ENCODE results near the gene UBE2M. TPM values are rescaled to one million over a fixed set of nuclear protein-coding genes. Genes with fewer than 3 reads are reported as not detected.

The UBE2M gene
- total RNA-seq, 1 donor from 2014 or later: 175 TPM

- intact Hi-C loops (cut with micrococcal nuclease): no loop called here
- peaks cover 4% of the 10 kb centered on the region for H3K9me3 Mint-ChIP-seq
- DNase-seq: peak; percentile 95
- peak overlapping the region; percentile 99 for H3K27ac Mint-ChIP-seq
- H3K27me3 Mint-ChIP-seq: peaks cover 3% of the 10 kb centered on the region
- H3K4me3 Mint-ChIP-seq: peak overlapping the region; percentile 95
- peaks cover 47% of the 10 kb centered on the region for H3K4me1 Mint-ChIP-seq
- H3K36me3 Mint-ChIP-seq (ENCODE audit: low read depth): peaks cover 12% of the 10 kb centered on the region
These were observed 17.0 kb upstream of the UBE2M start for GRCh38 chr19:58575183-58576041.

GRCh38 chr19:58573658-58574164 is 15.3 kb upstream of the UBE2M start:
- intact Hi-C loops (cut with micrococcal nuclease): loop anchor here (1.0 kb wide), 5 partner anchors 14 to 268 kb away; partner anchors contain the start of genes ERVK3-1, TRIM28, ZBTB45 and ZNF324
- H3K9me3 Mint-ChIP-seq: peaks cover 4% of the 10 kb centered on the region
- DNase-seq: no peak
- H3K4me1 Mint-ChIP-seq: peaks cover 40% of the 10 kb centered on the region
- peak overlapping the region; percentile 99 for H3K27ac Mint-ChIP-seq
- H3K36me3 Mint-ChIP-seq (ENCODE audit: low read depth): peaks cover 25% of the 10 kb centered on the region
- peaks cover 3% of the 10 kb centered on the region for H3K27me3 Mint-ChIP-seq
- H3K4me3 Mint-ChIP-seq: peak overlapping the region; percentile 95

- Mint-ChIP-seq H3K4me1 (peaks cover 37% of the 10 kb centered on the region), H3K27me3 (peaks cover 3% of the 10 kb centered on the region), H3K27ac (peak within 1 kb of the TSS; percentile 99), H3K9me3 (peaks cover 4% of the 10 kb centered on the region), H3K36me3 (ENCODE audit: low read depth) (peaks cover 30% of the 10 kb centered on the region), H3K4me3 (peak within 1 kb of the TSS; percentile 95)
- intact Hi-C loops (cut with micrococcal nuclease): loop anchor here (1.0 kb wide), 5 partner anchors 14 to 268 kb away; partner anchors contain the start of genes ERVK3-1, TRIM28, ZBTB45 and ZNF324
- DNase-seq: peak; percentile 100
These were observed 14.6 kb upstream of the UBE2M start, which contains the start of gene MZF1 for GRCh38 chr19:58572818-58573657. Gene MZF1, minus strand, starts transcription at chr19:58573335. Its CDS starts 1,946 bp downstream, at chr19:58571389.

GRCh38 chr19:58572026-58572817 is 13.8 kb upstream of the UBE2M start:
- H3K36me3 Mint-ChIP-seq (ENCODE audit: low read depth): peaks cover 29% of the 10 kb centered on the region
- intact Hi-C loops (cut with micrococcal nuclease): no loop called here
- peak overlapping the region; percentile 99 for H3K27ac Mint-ChIP-seq
- H3K27me3 Mint-ChIP-seq: peaks cover 3% of the 10 kb centered on the region
- no peak for DNase-seq
- peaks cover 4% of the 10 kb centered on the region for H3K9me3 Mint-ChIP-seq
- peak overlapping the region; percentile 95 for H3K4me3 Mint-ChIP-seq
- H3K4me1 Mint-ChIP-seq: peaks cover 32% of the 10 kb centered on the region

GRCh38 chr19:58571575-58571947 is 13.2 kb upstream of the UBE2M start:
- Mint-ChIP-seq H3K4me3 (peak overlapping the region; percentile 95), H3K9me3 (peaks cover 4% of the 10 kb centered on the region), H3K36me3 (ENCODE audit: low read depth) (peaks cover 29% of the 10 kb centered on the region), H3K4me1 (peaks cover 31% of the 10 kb centered on the region), H3K27ac (peak overlapping the region; percentile 99), H3K27me3 (peaks cover 3% of the 10 kb centered on the region)
- intact Hi-C loops (cut with micrococcal nuclease): no loop called here
- DNase-seq: no peak

GRCh38 chr19:58570770-58571574 is 12.6 kb upstream of the UBE2M start:
- Mint-ChIP-seq H3K4me1 (peaks cover 30% of the 10 kb centered on the region), H3K36me3 (ENCODE audit: low read depth) (peaks cover 29% of the 10 kb centered on the region), H3K27ac (no peak overlapping the region), H3K9me3 (peaks cover 4% of the 10 kb centered on the region), H3K27me3 (peaks cover 3% of the 10 kb centered on the region), H3K4me3 (peak overlapping the region; percentile 95)
- DNase-seq: peak; percentile 58
- intact Hi-C loops (cut with micrococcal nuclease): no loop called here

- Mint-ChIP-seq H3K27ac (no peak overlapping the region), H3K4me3 (no peak overlapping the region), H3K4me1 (peaks cover 26% of the 10 kb centered on the region), H3K9me3 (peaks cover 4% of the 10 kb centered on the region), H3K36me3 (ENCODE audit: low read depth) (peaks cover 29% of the 10 kb centered on the region), H3K27me3 (peaks cover 3% of the 10 kb centered on the region)
- DNase-seq: peak; percentile 58
- intact Hi-C loops (cut with micrococcal nuclease): no loop called here
These were observed 11.7 kb upstream of the UBE2M start for GRCh38 chr19:58569943-58570670.

- peaks cover 26% of the 10 kb centered on the region for H3K4me1 Mint-ChIP-seq
- intact Hi-C loops (cut with micrococcal nuclease): no loop called here
- H3K27me3 Mint-ChIP-seq: peaks cover 3% of the 10 kb centered on the region
- DNase-seq: peak; percentile 52
- no peak overlapping the region for H3K4me3 Mint-ChIP-seq
- H3K27ac Mint-ChIP-seq: no peak overlapping the region
- peaks cover 31% of the 10 kb centered on the region for H3K36me3 Mint-ChIP-seq (ENCODE audit: low read depth)
- H3K9me3 Mint-ChIP-seq: peaks cover 4% of the 10 kb centered on the region
These were observed 11.0 kb upstream of the UBE2M start for GRCh38 chr19:58569191-58569942.

GRCh38 chr19:58568453-58569130 is 10.2 kb upstream of the UBE2M start:
- Mint-ChIP-seq H3K27ac (peak overlapping the region; percentile 62), H3K9me3 (peaks cover 4% of the 10 kb centered on the region), H3K4me3 (no peak overlapping the region), H3K4me1 (peaks cover 27% of the 10 kb centered on the region), H3K27me3 (peaks cover 3% of the 10 kb centered on the region), H3K36me3 (ENCODE audit: low read depth) (peaks cover 33% of the 10 kb centered on the region)
- intact Hi-C loops (cut with micrococcal nuclease): no loop called here
- DNase-seq: no peak

GRCh38 chr19:58566989-58567388 is 8.6 kb upstream of the UBE2M start:
- peaks cover 2% of the 10 kb centered on the region for H3K9me3 Mint-ChIP-seq
- no peak overlapping the region for H3K4me3 Mint-ChIP-seq
- H3K27ac Mint-ChIP-seq: no peak overlapping the region
- peaks cover 26% of the 10 kb centered on the region for H3K4me1 Mint-ChIP-seq
- no peaks in the 10 kb centered on the region for H3K27me3 Mint-ChIP-seq
- no peak for DNase-seq
- intact Hi-C loops (cut with micrococcal nuclease): no loop called here
- H3K36me3 Mint-ChIP-seq (ENCODE audit: low read depth): peaks cover 30% of the 10 kb centered on the region

- Mint-ChIP-seq H3K27ac (no peak overlapping the region), H3K4me3 (peak overlapping the region; percentile 86), H3K4me1 (peaks cover 39% of the 10 kb centered on the region), H3K36me3 (ENCODE audit: low read depth) (peaks cover 22% of the 10 kb centered on the region), H3K27me3 (no peaks in the 10 kb centered on the region), H3K9me3 (no peaks in the 10 kb centered on the region)
- intact Hi-C loops (cut with micrococcal nuclease): no loop called here
- DNase-seq: no peak
These were observed 5.4 kb upstream of the UBE2M start for GRCh38 chr19:58563823-58564222.
